ENCODE measurements around the gene NAV2.

Gene NAV2, protein sequence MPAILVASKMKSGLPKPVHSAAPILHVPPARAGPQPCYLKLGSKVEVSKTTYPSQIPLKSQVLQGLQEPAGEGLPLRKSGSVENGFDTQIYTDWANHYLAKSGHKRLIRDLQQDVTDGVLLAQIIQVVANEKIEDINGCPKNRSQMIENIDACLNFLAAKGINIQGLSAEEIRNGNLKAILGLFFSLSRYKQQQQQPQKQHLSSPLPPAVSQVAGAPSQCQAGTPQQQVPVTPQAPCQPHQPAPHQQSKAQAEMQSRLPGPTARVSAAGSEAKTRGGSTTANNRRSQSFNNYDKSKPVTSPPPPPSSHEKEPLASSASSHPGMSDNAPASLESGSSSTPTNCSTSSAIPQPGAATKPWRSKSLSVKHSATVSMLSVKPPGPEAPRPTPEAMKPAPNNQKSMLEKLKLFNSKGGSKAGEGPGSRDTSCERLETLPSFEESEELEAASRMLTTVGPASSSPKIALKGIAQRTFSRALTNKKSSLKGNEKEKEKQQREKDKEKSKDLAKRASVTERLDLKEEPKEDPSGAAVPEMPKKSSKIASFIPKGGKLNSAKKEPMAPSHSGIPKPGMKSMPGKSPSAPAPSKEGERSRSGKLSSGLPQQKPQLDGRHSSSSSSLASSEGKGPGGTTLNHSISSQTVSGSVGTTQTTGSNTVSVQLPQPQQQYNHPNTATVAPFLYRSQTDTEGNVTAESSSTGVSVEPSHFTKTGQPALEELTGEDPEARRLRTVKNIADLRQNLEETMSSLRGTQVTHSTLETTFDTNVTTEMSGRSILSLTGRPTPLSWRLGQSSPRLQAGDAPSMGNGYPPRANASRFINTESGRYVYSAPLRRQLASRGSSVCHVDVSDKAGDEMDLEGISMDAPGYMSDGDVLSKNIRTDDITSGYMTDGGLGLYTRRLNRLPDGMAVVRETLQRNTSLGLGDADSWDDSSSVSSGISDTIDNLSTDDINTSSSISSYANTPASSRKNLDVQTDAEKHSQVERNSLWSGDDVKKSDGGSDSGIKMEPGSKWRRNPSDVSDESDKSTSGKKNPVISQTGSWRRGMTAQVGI (N-terminal part only)

DNA sequence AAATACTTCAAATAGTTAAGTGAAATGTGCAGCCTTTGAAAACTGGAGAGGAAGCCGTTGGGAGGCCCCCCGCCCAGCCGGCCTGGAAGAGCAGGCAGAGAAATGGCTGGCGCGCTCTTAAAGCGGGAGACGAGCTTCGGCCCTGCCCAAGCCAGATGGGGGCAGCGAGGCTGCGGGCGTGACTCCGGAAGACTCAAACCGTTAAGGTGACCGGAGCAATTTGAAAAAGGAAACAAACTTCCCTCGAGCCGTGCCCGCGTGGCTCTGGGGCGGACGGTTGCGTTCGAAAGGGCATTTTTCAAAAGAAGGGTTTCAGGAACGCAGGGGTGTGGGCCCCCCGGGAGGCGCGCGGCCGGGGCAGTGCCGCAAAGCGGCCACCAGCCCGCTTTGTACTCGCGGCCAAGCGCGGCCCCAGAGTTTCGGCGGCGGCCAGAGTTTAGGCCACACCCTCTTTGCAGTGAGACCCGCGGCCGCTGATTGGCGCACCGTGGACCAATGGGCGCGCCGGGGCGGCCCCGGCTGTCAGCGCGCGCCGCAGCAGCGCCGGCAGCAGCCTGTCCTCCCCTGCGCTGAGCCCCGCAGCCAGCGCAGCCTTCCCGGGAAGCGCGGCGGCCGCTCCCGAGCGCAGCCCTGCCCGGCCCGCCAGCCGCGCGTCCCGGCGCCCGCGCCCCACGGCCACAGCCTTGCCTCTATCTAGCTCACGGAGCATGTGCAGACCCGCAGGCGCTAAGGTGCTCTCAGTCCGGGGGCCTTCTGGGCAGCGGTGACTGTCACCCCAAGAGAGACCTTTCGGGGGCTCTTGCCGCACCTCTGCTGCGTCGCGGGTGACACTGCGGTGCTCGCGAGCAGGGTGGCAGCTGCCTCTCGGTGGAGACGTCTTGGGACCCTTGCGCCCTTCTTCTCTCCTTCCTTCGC is at the start of gene NAV2:
Gene NAV2 (plus strand): TSS at position 557 of the 915 bp plus-strand sequence. CDS start 859 bp downstream, outside the sequence.
- DNase-seq (ENCODE audit: low read depth) = no peak

DNA sequence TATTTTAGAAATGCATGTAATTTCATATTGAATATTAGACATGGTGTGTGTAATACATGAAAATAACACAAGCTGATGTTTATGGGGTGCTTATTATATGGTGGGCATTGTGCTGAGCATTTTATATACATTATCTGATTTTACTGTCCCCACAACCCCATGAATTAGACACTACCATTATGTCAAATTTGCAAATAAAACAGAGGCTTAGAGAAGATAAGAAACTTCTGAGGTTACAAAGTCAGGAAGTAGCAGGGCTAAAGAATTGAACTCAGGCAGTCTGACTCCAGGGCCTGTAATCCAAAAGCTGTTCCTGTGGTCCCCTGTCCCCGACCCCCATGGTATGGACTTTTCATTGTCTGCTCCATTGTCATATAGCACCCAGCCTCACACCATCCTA is 49.4 kb upstream of the NAV2 start:
- DNase-seq (ENCODE audit: low read depth) = no peak

DNA sequence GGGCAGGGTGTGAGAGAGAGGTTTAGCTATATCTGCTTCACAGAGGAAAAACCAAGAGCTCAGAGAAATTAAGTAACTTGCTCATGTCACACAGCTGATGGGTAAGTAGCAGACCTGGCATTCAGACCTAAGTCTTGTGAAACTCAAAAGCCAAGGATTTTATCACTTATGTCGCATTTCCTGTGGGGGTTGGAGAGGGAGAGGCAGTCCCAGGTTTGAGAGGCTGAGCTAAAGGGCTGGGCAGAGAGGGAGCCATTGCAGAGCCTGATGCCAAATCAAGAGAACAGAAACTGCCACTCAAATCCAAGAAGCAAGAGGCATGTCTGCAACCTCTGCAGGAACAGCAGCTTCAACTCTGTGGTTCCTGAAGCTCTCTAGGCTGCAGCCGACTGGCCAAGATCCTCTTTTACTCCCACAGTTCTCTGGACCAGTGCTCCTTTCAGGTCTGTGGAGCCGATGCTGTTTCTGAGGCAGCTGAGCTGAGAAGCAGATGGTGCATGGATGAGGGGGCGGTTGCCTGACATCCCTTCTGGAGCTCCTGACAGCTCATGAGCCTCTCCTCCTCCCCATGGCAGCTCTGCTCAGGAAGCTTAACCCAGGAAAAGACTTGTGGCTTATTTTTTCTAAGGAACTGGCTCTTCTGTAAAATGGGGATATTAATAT is 47.6 kb upstream of the NAV2 start:
- DNase-seq (ENCODE audit: low read depth) = no peak

DNA sequence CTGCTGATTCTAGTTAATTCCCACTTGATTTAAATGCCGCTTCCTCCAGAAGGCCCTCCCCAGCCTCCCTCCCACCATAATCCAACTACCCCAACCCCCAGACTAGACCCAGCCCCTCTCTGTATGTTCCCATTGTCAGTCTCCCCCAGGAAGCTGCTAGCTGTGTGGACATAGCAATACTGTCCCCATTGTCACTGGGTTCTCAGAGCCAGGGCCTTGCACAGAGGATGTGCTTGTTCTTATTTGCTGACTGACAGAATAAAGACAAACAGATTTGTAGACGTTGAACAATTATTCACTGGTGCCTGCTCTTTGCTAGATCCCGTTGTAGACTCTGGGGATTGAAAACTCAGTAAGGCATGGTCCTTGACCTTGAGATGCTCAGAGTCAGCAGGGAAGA is 45.7 kb upstream of the NAV2 start:
- no peak for DNase-seq (ENCODE audit: low read depth)

DNA sequence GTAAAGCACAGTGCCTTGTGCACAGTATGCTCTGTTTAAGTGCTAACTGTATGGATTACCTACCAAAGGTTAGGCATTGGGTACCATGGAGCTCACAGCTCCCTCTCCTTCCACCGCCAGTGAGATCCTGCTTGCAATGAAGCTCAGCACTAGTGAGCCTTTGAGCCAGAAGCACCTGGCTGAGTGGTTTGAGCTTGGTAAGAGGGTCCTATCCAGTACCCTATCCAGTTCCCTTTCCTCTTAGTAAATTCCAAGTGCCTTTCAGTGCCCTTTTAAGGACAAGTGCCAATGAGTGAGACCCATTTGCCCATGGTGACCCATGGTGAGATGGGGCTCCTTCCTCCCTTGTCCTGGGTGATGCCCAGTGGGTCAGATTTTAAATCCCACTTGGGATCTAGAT is 43.1 kb upstream of the NAV2 start:
- no peak for DNase-seq (ENCODE audit: low read depth)

DNA sequence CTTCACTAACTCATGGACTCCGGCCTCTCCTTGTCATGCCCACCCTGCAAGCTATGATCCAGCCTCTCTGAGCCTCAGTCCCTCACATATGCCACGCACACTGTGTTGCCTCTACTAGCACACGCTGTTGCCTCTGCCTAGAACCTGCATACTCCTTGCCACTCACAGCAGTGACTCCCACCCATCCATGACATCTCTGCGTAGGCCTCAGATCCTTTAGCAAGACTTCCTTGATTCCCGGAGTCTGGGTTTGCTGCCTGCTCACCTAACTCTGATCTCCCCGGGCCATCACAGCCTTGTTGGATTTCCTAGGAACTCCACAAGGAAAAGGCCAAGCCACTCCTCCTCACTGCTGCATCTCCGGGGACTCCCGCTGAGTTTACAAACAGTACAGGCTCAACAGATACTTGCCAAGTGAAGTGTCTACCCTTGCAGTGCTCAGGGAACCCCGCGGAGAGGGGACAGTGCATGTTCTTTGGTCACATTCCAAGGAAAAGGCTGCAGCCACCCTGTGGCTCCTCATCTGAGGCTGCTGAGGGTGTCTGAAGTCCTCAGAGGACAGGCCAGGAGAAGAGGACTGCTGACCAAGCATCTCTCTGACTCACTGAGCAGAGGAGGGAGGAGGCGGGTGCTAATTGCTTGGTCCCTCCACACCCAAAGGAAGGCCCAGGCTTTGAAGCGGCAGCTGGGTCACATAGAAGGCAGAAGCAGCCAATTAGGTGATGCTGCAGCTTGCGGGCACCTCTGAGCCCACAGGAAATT is 42.4 kb upstream of the NAV2 start:
- DNase-seq (ENCODE audit: low read depth) = no peak

DNA sequence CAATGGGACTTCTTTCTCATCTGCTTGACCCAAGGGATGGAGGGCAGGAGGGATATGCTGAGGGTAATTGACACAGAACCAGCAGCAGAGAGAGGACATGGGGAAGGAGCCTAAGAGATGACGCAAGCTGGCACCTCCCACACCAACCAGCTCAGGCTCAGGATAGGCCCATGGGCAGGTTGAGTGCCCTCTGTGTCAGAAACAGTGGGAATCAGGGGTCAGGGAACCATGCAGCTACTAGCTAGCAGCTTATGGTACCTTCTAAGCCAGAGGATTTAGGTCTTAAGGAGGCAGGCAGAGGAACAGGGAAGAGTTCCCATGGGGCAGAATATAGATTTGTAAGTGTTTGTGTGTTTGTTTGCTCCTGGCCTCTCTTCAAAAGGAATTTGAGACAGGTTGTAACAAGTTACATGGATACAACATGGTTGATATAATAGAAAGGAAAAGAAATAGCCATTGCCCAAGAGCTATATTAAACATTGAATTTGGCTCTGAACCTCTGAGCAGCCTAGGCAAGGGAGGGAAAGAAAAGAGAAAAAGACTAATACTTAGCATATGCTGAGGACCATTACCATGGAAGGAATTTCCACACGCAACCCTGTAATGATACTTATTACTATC is 39.9 kb upstream of the NAV2 start:
- no peak for DNase-seq (ENCODE audit: low read depth)

DNA sequence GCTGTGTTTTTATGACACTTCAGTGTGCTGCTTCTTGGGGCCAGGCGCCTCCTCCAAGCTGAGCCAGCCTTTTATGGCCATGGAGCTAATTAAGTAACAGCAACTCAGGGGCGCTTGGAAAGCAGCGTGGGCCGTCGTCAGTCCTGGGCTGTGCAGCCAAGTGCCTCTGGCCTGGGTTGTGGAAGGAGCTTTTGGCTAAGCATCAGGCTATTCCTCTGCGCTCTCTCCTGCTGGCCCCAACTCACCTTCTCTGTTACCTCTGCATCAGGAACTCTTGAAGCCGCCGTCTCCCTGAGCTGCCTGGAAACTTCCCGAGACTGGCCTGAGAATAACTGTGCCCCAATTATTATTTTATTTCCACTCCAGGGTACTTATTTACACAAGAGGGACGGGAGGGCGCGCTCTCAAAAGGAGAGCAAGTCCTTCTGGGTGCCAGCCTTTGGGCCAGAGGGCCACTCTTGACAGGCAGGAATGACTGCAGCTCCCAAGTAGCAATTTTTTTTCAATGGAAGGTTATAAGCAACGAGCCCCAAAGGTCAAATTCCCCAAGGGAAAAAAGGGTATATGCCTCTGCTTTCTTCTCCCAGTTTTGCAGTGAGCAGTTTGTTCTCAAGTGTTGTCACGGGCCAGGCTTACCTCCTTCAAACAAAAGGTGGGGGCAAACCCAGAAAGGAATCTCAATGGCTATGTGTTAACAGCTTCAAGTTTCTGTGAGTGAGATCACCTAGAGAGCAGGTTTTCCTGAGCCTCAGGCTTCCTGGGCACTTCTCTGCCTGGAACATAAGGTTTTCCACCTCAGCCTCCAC is 38.5 kb upstream of the NAV2 start:
- no peak for DNase-seq (ENCODE audit: low read depth)

DNA sequence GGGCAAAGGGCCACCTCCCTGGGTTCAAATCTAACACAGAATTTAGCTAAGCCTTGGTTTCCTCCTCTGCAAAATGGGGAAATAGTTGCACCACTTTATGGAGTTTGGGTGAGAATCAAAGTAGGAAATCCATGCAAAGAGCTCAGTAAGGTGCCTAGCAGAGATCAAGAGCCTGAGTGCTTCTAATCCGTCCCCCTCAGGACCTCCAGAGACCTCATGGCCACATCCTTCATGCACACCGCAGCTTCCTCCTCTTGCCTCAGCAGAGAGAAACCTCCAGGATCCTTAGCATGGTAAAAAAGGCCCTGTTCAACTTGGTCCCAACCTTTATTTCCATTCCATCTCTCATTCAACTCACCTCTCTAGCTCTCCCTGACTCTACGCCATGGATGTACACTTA is 37.8 kb upstream of the NAV2 start:
- no peak for DNase-seq (ENCODE audit: low read depth)

DNA sequence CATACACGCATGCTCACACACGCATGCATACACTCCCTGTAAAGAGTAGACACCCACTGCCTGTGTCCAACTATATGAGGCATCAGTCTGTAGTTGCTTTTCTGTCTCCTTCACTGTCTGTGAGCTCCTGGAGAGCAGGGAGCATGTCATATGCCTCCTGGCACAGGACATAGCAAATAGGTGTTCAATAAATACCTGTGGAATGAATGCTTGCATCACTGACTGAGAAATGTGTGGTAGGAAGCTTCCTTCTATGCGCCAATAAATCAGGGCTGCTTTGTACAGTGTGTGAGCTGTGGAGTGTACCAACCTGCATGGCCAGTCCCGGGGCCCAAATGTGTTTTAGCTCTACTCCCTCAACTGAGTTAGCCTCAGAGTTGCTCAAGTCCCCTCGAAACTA is 37.2 kb upstream of the NAV2 start:
- DNase-seq (ENCODE audit: low read depth) = no peak

DNA sequence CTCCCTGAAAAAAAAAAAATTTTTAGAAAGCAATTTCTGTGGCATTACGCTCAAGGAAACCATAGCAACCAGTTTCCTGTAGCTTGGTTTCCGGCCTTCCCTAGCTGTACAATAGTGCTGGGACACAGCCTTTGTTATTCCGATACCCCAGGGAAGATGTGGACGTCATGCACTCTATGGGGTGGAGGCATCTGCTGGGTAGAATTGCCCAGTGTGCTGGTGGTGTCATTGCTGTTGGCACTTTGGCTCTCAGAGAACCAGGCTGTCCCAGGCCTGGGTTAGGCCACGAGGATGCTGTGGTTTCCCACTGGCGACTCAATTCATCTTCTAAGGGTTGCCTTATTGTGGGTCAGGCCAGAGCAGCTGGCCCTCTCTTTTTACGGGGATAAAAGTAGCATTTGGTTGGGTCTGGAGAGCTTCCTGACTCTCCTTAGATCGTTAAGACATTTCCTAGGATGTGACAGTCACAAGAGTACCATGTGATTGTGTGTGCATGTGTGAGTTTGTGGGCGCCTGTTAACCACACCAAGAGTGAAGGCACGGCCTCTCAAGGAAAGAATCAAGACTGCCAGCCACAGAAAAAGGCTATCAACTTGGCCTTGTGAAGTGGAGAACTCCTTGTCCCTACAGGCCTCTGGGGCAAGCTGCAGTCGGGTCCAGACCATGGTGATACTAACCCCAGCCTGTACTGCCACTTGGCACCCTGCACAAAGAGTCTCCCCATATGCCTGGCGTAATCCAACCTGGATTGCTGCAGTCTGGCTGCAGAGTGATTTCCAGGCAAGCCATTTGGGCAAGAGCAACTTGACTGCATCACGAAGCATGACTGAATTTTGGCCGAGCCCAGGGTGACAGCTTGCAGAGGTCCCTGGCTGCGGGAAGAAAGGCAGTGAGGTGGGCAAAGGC is 35.9 kb upstream of the NAV2 start:
- no peak for DNase-seq (ENCODE audit: low read depth)

DNA sequence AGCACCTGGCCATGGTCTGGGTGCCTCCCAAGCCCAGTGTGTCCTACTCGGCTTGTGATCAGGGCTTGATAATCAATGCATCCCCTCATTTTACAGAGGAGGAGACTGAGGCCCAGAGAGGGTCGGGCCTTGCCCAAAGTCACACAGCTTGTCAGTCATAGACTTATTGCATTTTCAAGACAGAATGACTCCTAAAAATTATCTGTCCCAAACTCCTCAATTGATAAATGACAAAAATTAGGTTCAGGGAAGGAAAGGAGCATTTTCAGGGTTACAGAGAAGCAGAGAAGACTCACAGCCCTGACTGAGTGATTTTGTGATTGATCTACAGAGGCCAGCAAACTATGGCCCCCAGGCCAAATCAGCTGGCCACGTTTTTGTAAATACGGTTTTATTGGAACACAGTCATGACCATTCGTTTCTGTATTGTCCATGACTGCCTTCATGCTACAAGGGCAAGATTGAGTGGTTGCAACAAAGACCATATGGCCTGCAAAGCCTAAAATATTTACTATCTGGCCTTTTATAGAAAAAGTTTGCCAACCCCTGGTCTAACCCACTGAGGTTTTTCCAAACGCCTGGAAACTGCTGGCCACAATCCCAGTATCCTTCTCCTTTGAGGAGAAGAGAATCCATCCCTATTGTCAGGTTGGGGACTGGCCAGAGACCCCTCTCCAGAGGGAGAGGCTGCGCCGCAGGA is 35.1 kb upstream of the NAV2 start:
- no peak for DNase-seq (ENCODE audit: low read depth)

DNA sequence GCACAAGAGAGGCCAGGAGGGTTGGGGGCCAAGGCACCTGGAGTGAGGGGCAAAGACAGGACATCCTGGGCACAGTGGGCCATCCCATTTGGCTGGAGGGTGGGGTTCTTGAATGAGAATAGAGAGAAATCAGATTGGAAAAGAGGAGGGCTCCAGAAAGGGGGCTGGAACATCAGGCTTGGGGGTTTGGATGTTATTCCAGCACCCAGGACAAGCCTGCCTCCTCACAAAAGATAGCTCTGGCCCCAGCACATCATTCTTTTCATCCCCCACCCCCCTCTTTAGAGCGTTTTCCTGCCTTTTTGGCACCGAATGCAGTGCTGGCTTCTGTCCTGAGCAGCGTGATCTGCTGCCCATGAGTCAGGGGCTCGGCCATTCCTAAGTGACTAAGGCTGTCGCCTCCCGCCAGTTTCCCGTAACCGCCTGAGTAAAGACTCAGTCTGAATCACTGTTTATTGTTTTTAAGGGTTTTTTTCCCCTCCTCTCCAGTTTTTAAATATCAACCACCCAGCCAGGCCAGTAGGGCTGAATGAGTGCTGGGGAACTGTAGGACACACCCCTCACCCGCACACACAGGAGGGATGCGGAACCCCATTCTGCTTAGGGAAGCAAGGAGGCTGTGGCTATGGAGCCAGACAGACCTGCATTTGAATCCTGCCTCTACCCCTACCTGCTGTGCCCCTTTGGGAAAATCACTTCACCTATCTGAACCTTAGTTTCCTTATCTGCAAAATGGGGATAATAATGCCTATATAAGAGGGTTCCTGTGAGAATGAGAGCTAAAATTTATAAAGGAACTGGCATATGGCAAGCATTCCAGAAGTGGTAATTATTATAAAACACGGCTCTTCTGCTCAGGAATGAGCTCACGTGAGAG is 32.4 kb upstream of the NAV2 start:
- DNase-seq (ENCODE audit: low read depth) = no peak

DNA sequence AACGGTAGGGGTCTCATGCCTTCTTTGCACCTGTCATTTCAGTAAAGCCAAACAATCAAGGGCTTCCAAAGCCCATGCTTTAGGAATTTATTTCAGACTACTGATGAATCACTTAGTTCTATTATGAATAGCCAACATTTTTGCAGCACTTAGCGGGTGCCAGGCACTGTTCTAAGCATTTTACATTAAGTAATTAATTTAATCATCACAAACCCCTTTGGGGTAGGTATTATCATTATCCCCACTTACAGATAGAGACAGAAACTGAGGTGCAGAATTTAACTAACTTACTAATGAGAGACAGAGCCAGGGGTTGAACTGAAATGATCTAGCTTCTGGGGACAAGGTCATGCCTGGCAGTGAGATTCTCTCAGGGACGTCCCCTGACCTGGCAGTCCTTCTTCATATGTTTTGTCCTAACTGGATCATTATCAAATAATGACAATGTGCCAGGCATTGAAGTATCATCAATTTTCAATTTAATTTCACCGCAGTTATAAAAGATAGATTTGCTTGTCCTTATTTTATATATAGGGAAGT is 31.7 kb upstream of the NAV2 start:
- DNase-seq (ENCODE audit: low read depth) = no peak

DNA sequence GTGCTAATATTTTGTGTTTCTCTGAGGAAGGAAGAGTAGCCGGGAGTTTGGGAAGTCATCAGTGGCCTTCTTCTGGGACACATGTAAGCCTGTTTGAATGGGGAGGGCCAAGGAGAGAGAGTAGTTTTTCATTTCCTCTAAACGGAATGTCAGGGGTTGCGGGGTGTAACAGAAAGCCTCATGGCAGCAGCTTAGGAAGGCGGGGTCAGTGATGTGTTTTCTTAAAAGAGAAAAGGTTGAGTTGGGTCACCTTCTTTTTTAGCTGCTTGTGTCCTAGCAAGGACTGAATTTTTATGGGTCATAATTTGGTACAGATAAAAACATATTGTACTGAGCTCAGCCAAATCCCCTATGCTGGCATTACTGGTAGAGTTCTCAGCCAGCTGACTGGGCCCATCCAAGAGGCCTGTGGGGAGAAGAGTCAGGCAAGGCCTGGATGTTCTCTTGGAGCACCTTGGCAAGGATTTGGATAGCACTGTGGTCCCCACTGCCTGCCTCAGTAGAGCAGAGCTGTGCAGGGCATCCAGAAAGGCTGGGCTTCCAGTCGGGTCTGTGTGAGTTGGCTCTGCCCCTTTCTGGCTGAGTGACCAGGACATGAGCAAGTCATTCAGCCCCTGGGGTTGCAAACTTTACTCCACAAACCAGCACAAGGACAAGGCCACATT is 29.4 kb upstream of the NAV2 start:
- DNase-seq (ENCODE audit: low read depth) = no peak

All from CMK (cell line).